Measurements from ENCODE around the gene CHURC1. TPM values are rescaled to one million over a fixed set of nuclear protein-coding genes. Genes with fewer than 3 reads are reported as not detected.

The CHURC1 gene
- total and polyA plus RNA-seq, 4 donors: 18.8 to 174 (median 34.6) TPM

DNA sequence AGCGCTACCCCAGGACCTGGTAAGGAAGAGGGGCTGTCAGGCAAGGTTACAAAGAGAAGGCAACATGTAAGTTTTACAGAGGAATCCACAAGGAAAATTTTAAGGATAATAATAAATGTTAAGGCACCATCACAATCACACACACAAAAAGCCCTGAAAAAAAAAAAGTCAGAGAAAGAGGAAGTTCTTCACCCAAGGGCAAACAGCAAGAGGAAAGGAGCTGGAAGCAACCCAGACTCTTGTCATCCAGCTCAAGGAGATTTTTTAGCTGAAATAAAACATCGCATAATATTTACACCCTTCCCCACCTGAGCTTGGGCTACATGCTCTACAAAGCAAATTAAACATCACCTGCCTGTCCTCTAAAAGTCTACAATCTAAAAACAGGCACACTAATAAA, 44.1 kb upstream of the CHURC1 start:
- H3K36me3 ChIP-seq (ENCODE audit: control insufficient read depth in 4 of 4, insufficient read depth in 3 of 4, low read depth in 1 of 4, low read length in 3 of 4): no peaks in the 10 kb centered on the region
- no peaks in the 10 kb centered on the region for H3K9me3 ChIP-seq (ENCODE audit: control insufficient read depth in 4 of 4, low read length in 3 of 4)
- H3K27ac ChIP-seq (ENCODE audit: low read depth in 1 of 2, low read length in 2 of 2): no peak overlapping the region
- WGBS: 84% methylated on average over 2 of the region's 2 CpGs
- H3K4me1 ChIP-seq (ENCODE audit: control insufficient read depth in 4 of 4, insufficient read depth in 4 of 4, low read length in 3 of 4): no peaks in the 10 kb centered on the region
- TF ChIP-seq GABPA (IDR thresholded peaks at IDR 0.05 in 1 of 2, conservative IDR thresholded peaks at IDR 0.05 in 1 of 2) (no peak), EGR1 (IDR thresholded peaks at IDR 0.05; ENCODE audit: low read depth in 2 of 2) (no peak), HNF4A (conservative IDR thresholded peaks at IDR 0.05) (no peak), NR2F2 (IDR thresholded peaks at IDR 0.05) (no peak), TAF1 (conservative IDR thresholded peaks at IDR 0.05) (no peak), HNF4G (IDR thresholded peaks at IDR 0.05) (no peak), SP1 (IDR thresholded peaks at IDR 0.05) (no peak), FOXA2 (IDR thresholded peaks at IDR 0.05) (no peak), JUND (IDR thresholded peaks at IDR 0.05) (no peak), FOXA1 (IDR thresholded peaks at IDR 0.05) (no peak), RAD21 (IDR thresholded peaks at IDR 0.05) (no peak), YY1 (IDR thresholded peaks at IDR 0.05) (no peak), RXRA (IDR thresholded peaks at IDR 0.05) (no peak)
- TF ChIP-seq, protein P1, sequence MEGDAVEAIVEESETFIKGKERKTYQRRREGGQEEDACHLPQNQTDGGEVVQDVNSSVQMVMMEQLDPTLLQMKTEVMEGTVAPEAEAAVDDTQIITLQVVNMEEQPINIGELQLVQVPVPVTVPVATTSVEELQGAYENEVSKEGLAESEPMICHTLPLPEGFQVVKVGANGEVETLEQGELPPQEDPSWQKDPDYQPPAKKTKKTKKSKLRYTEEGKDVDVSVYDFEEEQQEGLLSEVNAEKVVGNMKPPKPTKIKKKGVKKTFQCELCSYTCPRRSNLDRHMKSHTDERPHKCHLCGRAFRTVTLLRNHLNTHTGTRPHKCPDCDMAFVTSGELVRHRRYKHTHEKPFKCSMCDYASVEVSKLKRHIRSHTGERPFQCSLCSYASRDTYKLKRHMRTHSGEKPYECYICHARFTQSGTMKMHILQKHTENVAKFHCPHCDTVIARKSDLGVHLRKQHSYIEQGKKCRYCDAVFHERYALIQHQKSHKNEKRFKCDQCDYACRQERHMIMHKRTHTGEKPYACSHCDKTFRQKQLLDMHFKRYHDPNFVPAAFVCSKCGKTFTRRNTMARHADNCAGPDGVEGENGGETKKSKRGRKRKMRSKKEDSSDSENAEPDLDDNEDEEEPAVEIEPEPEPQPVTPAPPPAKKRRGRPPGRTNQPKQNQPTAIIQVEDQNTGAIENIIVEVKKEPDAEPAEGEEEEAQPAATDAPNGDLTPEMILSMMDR (IDR thresholded peaks at IDR 0.05; ENCODE audit: low read depth, low read length, missing input control): no peak
- TF ChIP-seq, protein P2, sequence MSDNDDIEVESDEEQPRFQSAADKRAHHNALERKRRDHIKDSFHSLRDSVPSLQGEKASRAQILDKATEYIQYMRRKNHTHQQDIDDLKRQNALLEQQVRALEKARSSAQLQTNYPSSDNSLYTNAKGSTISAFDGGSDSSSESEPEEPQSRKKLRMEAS (IDR thresholded peaks at IDR 0.05): no peak
- TF ChIP-seq, protein P3, sequence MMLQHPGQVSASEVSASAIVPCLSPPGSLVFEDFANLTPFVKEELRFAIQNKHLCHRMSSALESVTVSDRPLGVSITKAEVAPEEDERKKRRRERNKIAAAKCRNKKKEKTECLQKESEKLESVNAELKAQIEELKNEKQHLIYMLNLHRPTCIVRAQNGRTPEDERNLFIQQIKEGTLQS (IDR thresholded peaks at IDR 0.05): no peak
- TF ChIP-seq, protein P4, sequence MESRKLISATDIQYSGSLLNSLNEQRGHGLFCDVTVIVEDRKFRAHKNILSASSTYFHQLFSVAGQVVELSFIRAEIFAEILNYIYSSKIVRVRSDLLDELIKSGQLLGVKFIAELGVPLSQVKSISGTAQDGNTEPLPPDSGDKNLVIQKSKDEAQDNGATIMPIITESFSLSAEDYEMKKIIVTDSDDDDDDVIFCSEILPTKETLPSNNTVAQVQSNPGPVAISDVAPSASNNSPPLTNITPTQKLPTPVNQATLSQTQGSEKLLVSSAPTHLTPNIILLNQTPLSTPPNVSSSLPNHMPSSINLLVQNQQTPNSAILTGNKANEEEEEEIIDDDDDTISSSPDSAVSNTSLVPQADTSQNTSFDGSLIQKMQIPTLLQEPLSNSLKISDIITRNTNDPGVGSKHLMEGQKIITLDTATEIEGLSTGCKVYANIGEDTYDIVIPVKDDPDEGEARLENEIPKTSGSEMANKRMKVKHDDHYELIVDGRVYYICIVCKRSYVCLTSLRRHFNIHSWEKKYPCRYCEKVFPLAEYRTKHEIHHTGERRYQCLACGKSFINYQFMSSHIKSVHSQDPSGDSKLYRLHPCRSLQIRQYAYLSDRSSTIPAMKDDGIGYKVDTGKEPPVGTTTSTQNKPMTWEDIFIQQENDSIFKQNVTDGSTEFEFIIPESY (IDR thresholded peaks at IDR 0.05): no peak
- TF ChIP-seq, protein P5, sequence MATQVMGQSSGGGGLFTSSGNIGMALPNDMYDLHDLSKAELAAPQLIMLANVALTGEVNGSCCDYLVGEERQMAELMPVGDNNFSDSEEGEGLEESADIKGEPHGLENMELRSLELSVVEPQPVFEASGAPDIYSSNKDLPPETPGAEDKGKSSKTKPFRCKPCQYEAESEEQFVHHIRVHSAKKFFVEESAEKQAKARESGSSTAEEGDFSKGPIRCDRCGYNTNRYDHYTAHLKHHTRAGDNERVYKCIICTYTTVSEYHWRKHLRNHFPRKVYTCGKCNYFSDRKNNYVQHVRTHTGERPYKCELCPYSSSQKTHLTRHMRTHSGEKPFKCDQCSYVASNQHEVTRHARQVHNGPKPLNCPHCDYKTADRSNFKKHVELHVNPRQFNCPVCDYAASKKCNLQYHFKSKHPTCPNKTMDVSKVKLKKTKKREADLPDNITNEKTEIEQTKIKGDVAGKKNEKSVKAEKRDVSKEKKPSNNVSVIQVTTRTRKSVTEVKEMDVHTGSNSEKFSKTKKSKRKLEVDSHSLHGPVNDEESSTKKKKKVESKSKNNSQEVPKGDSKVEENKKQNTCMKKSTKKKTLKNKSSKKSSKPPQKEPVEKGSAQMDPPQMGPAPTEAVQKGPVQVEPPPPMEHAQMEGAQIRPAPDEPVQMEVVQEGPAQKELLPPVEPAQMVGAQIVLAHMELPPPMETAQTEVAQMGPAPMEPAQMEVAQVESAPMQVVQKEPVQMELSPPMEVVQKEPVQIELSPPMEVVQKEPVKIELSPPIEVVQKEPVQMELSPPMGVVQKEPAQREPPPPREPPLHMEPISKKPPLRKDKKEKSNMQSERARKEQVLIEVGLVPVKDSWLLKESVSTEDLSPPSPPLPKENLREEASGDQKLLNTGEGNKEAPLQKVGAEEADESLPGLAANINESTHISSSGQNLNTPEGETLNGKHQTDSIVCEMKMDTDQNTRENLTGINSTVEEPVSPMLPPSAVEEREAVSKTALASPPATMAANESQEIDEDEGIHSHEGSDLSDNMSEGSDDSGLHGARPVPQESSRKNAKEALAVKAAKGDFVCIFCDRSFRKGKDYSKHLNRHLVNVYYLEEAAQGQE (IDR thresholded peaks at IDR 0.05): no peak
- H3K9ac ChIP-seq (ENCODE audit: low read depth in 1 of 2, low read length in 2 of 2): no peak overlapping the region
- no peak overlapping the region for H3K4me3 ChIP-seq (ENCODE audit: low read depth in 1 of 3, low read length in 3 of 3)
- no peaks in the 10 kb centered on the region for H3K27me3 ChIP-seq (ENCODE audit: control insufficient read depth in 4 of 4, insufficient read depth in 4 of 4, low read length in 3 of 4)
- DNase-seq (ENCODE audit: low spot score): no peak
